ELR (cell line): Measurements from ENCODE around the gene AGMO.

Experiments used
- DNase-seq: peaks from one replicate; pipeline ENCODE4 v3.0.0-alpha.2; 2015; ENCODE audit warnings: low read depth

Gene AGMO

DNA sequence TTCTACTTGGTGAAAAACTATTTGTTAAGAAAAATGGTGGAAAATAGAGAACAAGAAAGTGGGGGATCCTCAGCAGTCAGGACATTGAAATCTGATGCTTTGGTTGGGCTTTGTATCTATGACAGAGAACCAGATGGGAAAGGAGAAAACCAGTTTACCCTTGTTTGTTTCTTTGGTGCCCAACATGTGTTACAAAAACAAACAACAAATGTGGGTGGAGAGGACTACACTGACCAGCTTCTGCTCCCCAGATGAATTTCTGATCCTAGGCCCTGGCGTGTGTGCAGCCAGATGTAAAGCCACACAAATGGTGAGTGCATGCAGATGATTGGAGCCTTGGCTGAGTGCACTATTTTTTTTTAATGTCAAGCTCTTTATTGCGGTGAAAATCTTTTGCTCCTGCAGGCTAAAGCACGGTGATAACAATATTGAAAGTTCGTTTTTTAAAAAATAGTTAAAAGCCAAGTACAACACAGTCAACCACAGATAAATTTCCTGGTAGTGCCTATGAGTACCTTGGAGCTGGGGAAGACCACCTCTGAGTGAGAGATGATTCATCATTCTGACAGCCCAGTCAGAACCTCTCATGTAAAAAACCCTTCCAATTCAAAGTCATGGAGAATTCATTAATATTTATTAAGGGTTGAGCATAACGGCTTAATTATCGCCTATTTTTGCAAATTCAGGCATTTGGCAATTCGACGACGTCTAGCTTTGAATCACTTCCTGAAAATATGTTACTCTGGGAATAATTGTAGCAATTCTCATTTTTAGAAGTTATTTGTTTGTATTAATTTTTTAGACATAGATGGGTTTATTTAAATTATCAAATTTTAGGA, 163.7 kb downstream of the AGMO start:
- DNase-seq, result peak; percentile 16

DNA sequence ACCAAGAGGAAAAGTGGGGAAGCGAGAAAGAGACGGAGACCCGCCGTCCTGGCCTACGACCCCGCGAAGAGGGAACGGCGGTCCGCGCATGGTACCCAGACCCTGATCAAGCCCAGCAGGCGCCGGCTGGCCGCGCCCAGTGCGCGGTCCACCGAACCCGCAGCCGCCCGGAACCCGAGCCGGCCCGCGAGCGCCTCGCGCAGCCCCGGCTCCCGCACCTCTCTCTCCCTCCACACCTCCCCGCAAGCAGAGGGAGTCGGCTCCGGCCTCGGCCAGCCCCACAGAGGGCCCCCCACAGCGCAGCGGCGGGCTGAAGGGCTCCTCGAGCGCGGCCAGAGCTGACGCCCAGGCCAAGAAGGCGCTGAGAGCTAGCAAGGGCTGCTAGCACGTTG, 164.7 kb downstream of the AGMO start:
- DNase-seq, result no peak

DNA sequence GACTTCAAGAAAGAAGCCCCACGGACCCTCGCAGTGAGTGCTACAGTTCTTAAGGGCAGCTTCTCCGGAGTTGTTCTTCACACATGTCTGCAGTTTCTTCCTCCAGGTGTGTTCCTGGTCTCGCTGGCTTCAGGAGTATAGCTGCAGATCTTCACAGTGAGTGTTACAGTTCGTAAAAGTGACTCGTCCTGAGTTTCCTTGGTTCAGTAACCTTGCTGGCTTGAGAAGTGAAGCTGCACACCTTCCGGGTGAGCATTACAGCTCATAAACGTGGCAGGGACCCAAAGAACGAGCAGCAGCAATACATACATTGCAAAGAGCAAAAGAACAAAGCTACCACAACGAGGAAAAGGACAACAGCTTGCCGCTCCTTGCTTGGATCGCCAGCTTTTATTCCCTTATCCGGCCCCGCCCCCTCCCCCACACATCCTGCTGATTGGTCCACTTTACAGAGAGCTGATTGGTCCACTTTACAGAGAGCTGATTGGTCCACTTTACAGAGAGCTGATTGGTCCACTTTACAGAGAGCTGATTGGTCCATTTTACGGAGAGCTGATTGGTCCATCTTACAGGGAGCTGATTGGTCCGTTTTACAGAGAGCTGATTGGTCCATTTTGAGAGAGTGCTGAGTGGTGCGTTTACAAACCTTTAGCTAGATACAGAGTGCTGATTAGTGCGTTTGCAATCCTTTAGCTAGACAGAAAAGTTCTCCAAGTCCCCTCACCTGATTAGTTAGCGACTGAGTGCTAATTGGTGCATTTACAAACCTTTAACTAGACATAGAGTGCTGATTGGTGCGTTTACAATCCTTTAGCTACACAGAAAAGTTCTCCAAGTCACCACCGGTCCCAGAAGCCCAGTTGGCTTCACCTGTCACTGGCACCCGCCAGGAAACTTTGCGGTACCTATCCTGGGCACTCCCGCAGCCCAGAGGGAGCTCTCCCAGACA, 165.3 kb downstream of the AGMO start:
- no peak for DNase-seq

- peak; percentile 19 for DNase-seq
Observed at GRCh38 chr7:15389073-15389472, 172.7 kb downstream of the AGMO start.

DNA sequence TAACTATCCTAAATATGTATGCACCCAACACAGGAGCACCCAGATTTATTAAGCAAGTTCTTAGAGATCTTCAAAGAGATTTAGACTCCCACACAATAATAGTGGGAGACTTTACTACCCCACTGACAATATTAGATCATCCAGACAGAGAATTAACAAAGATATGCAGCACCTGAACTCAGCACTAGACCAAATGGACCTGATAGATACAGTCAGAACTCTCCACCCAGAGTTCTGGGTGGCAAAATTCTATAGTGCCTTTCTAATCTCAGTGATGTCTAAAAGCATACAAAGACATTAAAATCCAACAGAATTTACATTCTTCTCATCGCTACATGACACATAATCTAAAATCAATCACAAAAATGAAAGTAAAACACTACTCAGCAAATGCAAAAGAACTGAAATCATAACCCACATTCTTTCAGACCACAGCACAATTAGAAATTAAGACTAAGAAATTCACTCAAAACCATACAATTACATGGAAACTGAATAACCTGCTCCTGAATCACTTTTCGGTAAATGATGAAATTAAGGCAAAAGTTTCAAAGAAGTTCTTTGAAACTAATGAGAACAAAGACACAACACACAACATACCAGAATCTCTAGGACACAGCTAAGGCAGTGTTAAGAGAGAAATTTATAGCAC, 183.2 kb downstream of the AGMO start:
- DNase-seq, result no peak

- DNase-seq, result no peak
Observed at GRCh38 chr7:15376600-15376999, 185.2 kb downstream of the AGMO start.

DNA sequence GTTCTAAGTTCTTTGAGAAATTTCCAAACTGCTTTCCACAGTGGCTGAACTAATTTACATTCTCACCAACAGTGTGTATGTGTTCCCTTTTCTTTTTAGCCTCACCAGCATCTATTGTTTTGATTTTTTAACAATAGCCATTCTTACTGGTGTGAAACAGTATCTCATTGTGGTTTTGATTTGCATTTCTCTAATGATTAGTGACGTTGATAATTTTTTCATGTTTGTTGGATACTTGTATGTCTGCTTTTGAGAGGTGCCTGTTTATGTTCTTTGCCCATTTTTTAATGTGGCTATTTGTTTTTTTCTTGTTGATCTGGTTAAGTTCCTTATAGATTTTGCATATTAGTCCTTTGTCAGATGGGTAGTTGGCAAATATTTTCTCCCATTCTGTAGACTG, 191.4 kb downstream of the AGMO start:
- DNase-seq, result no peak

- no peak for DNase-seq
Observed at GRCh38 chr7:15368653-15369052, 193.2 kb downstream of the AGMO start.

DNA sequence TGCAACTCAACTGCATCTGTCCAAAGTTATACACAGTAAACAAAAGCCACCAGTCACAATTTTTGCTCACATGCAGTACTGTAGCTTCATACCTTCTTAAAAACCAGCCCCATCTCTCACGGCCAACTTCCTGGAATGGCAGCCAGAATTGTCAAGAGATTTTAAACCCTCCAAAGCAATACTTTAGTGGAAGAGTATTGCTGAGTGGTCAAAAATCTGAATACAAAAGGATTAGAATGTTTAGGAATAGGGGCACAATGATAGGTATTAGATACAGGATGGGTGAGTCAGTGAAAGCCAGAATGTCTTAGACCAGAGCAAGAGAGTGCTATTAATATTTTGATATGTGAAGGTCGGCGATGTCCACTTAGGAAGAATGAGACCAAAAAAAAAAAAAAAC, 193.9 kb downstream of the AGMO start:
- no peak for DNase-seq

DNA sequence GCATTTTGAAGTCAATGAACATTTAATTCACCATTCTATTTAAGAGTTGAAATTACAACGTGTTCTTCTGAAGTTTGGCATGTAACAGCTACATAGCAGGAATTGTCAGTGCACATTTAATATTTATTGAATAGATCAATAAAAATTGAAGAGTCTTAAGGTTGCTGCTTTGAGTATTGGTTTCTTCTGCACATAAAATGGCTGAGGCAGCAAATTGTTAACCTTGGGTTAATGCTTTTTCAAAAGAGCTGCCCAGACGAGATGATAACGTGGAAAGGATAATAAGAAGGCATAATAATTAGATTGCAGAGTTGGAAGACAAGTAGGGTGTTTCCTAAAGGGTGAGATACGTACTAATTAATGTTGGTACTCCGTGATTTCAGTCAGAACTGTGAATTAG, 203.7 kb downstream of the AGMO start:
- no peak for DNase-seq

GRCh38 chr7:15352421-15353206, 209.2 kb downstream of the AGMO start:
- DNase-seq, result peak; percentile 48

DNA sequence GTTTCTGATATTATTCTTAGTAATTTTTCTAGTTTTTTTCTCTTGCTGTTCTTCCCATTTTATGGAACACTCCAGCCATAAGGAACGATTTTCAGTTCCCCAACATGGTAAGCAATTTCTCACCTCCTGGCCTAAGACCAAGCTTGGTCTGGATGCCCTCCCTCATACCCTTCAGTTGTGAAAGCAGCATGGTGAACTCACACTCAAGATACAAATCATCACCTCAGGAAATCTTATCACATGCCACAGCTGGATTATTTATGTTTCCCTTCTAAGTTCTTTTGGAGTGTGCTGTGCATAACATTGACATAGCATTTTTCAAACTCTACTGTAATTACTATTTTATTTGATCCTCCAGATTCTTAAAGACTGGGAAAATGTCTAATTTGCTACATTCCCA, 216.6 kb downstream of the AGMO start:
- no peak for DNase-seq

- no peak for DNase-seq
Observed at GRCh38 chr7:15341817-15342216, 220.0 kb downstream of the AGMO start.

- DNase-seq, result no peak
Observed at GRCh38 chr7:15336146-15336545, 225.7 kb downstream of the AGMO start.

- DNase-seq, result no peak
Observed at GRCh38 chr7:15335390-15335789, 226.4 kb downstream of the AGMO start.

- DNase-seq, result no peak
Observed at GRCh38 chr7:15334536-15335263, 227.1 kb downstream of the AGMO start.

DNA sequence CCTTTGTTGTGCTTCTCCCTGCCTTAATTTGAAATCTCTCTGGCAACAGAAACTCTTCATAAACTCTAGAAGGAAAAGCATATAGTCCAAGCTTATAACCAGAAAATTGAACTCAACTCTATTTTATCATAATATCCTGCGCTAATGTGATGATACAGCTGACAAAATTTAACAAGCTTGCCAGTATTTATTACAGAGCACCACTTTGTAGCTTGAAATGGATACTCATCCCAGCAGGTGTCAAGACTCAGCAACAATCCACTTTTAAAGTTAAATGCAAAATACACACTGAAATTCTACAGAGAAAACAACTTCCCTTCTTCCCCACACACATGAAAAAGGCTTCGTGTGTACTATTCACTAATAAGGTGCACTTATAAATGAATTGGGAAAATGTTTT, 228.9 kb downstream of the AGMO start:
- DNase-seq, result no peak

DNA sequence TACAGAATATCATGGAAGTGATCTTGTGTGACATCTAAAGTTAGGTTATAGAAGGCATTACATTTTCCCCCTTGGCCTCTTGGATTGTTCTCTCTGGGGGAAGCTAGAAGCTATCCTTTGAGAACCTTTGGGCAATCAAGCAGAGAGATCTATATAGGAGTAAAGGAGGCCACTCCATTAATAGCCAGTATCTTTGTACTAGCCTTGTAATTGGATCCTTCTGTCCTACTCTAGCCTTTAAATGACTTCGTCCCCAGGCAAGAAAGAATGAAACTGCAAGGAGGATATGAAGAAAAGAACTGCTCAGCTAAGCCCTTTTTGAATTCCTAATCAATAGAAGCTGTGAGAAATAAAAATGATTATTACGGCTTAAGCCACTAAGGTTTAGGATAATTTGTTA, 230.9 kb downstream of the AGMO start:
- DNase-seq, result no peak

- DNase-seq, result no peak
Observed at GRCh38 chr7:15327001-15327400, 234.8 kb downstream of the AGMO start.

- DNase-seq, result peak; percentile 71
Observed at GRCh38 chr7:15326044-15326644, 235.7 kb downstream of the AGMO start.

- peak; percentile 8 for DNase-seq
Observed at GRCh38 chr7:15323550-15323949, 238.3 kb downstream of the AGMO start.
